ENCODE data around the gene SLC5A10.
"Not testable (repeated sequence)": the region's sequence is repeated elsewhere in the genome, so short reads cannot be mapped to it uniquely, and the experiment has no call there.

The SLC5A10 gene

GRCh38 chr17:19047510-19047909 is 95.5 kb downstream of the SLC5A10 start:
- DNase-seq, result not testable (repeated sequence)

GRCh38 chr17:19048826-19049225 is 96.9 kb downstream of the SLC5A10 start:
- peak in 1 of 2 donors; percentile 1 for DNase-seq

GRCh38 chr17:19055447-19055846 is 103.5 kb downstream of the SLC5A10 start:
- DNase-seq, result not testable (repeated sequence)

- DNase-seq, result peak; percentile 83 to 84
Measured at GRCh38 chr17:19062009-19062717, 110.2 kb downstream of the SLC5A10 start.

DNA sequence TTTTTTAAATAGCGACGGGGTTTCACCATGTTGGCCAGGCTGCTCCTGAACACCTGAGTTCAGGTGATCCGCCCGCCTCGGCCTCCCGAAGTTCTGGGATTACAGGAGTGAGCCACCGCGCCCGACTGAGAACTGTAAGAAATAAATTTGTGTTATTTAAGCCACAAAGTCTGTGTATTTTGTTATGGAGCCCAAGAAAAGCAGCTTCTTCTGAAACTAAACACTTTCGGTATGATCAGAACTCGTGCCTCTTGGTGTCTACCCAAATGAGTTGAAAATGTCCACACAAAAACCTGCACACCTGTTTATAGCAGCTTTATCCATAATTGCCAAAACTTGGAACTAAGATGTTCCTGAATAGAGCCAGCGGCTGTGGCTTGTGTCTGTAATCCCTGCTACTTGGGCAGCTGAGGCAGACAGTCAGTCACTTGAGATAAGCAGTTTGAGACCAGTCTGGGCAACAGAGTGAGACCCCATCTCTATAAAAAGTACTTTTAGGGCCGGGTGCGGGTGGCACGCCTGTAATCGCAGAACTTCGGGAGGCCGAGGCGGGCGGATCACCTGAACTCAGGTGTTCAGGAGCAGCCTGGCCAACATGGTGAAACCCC is 110.9 kb downstream of the SLC5A10 start:
- DNase-seq, result not testable (repeated sequence)

- peak; percentile 88 for DNase-seq
Measured at GRCh38 chr17:19063326-19063956, 111.5 kb downstream of the SLC5A10 start.

DNA sequence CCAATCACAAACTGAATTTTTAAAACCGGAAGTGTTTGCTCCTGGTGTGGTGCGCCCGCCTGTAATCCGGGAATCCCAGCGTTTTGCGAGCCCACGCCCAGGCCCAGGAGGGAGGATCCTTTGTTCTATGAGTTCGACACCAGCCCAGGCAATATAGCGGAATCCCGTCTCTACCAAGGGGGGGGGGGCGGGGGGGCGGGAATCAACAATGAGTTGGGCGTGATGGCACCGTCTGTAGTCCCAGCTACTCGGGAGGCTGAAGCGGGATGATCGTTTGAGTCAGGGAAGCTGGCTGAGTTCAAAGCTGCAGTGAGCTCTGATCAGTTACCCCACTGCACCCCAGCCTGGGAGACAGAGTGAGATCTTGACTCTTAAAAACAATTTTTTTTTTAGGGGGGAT is 112.4 kb downstream of the SLC5A10 start:
- DNase-seq, result not testable (repeated sequence)

GRCh38 chr17:19070318-19071168 is 118.6 kb downstream of the SLC5A10 start:
- DNase-seq, result not testable (repeated sequence)

Measured in CD4-positive, alpha-beta T cell treated with Interleukin-1 beta for 1 hour (primary cell).